Natural killer cell (primary cell): ENCODE data around the gene RAD17. TPM values are rescaled to one million over a fixed set of nuclear protein-coding genes. Genes with fewer than 3 reads are reported as not detected.

Experiments used
- ATAC-seq, 3 donors: fragments of 150-1000 bp in 2 of 3; fragments of 200-7000 bp in 1 of 3; cut with Tn5 transposase; 1 replicate in 1 of 3; 2 replicates in 2 of 3; pipeline ENCODE4 v1.10.0; 2021; ENCODE audit warnings: mild to moderate bottlenecking in 2 of 3, moderate library complexity in 2 of 3
- DNase-seq, 2 donors: peaks; one replicate each; pipeline versions ENCODE4 v3.0.0 to v3.0.0-alpha.2; 2013 to 2021; ENCODE audit warnings: mixed read lengths in 1 of 2
- H3K27ac ChIP-seq: one replicate; pipeline ENCODE4 v1.5.1; 2013; ENCODE audit warnings: mild to moderate bottlenecking, low read length
- H3K27me3 ChIP-seq: one replicate; pipeline ENCODE4 v1.6.1; 2013; ENCODE audit warnings: low read length; ENCODE audit not compliant: control insufficient read depth, insufficient read depth
- H3K36me3 ChIP-seq: one replicate; pipeline ENCODE4 v1.6.1; 2013; ENCODE audit warnings: low read length; ENCODE audit not compliant: control insufficient read depth, insufficient read depth
- H3K4me1 ChIP-seq: one replicate; pipeline ENCODE4 v1.6.1; 2013; ENCODE audit warnings: low read length; ENCODE audit not compliant: control insufficient read depth, insufficient read depth
- H3K4me3 ChIP-seq: one replicate; pipeline ENCODE4 v1.5.1; 2013; ENCODE audit warnings: low read length
- H3K9me3 ChIP-seq: one replicate; pipeline ENCODE4 v1.6.1; 2013; ENCODE audit warnings: low read length; ENCODE audit not compliant: control insufficient read depth, insufficient read depth
- H3K27ac Mint-ChIP-seq, 2 donors: one replicate each; pipeline ENCODE4 v1.8.0; 2022; ENCODE audit warnings: mild to moderate bottlenecking in 2 of 2, mixed read lengths in 2 of 2, moderate library complexity in 1 of 2
- H3K27me3 Mint-ChIP-seq, 2 donors: one replicate each; pipeline ENCODE4 v1.8.0; 2022; ENCODE audit warnings: low read depth in 2 of 2, mixed read lengths in 2 of 2
- H3K36me3 Mint-ChIP-seq: one replicate; pipeline ENCODE4 v1.8.0; 2022; ENCODE audit warnings: mixed read lengths
- H3K4me1 Mint-ChIP-seq, 2 donors: one replicate each; pipeline ENCODE4 v1.8.0; 2022; ENCODE audit warnings: mixed read lengths in 2 of 2
- H3K4me3 Mint-ChIP-seq: one replicate; pipeline ENCODE4 v1.8.0; 2022; ENCODE audit warnings: mild to moderate bottlenecking, moderate library complexity, mixed read lengths
- H3K9me3 Mint-ChIP-seq, 2 donors: one replicate each; pipeline ENCODE4 v1.8.0; 2022; ENCODE audit warnings: mixed read lengths in 2 of 2
- WGBS: methylation state at CpG from one replicate; pipeline ENCODE4 v1.1.7; 2013; ENCODE audit warnings: missing lambda C conversion rate; ENCODE audit not compliant: insufficient coverage; 5-methylcytosine and 5-hydroxymethylcytosine counted together
- intact Hi-C: fragments of 100-400 bp; cut with micrococcal nuclease; formaldehyde crosslinking; loops from one replicate; pipeline ENCODE4 v1.14.2; 2022
- total RNA-seq, 4 donors: library from RNA; stranded (reverse); fragments of 120-200 nt in 1 of 4; gene quantifications; one replicate each; pipeline versions ENCODE4 v1.2.3 to v1.2.4, GENCODE V29; 2013 to 2022
- TF ChIP-seq, protein P1 (sequence below): fragments of 200-600 bp; IDR thresholded peaks from one replicate; pipeline ENCODE4 v1.8.0; 2022; ENCODE audit warnings: antibody characterized with exemption

RAD17 gene
- total RNA-seq, 3 donors from 2014 or later (not counting 1 experiment from before 2014, with no cell fraction given), result 24.4 to 34.3 (median 24.6) TPM

DNA sequence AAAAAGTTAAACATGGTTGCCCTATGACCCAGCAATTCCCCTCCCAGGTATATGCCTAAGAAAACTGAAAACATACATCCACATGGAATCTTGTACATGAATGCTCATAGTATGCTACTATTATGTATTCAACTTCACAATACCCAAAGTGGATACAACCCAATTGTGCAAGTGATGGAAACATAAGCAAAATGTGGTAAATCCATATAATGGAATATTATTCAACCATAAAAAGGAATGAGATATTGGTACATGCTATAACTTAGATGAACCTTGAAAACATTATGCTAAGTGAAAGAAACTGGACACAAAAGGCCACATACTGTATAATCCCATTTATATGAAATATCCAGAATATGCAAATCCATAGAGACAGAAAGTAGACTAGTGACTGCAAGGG is 19.0 kb upstream of the RAD17 start:
- Mint-ChIP-seq H3K4me1 (peaks cover 0 to 2% of the 10 kb centered on the region in 2 donors), H3K27ac (no peak overlapping the region), H3K27me3 (no peaks in the 10 kb centered on the region), H3K9me3 (no peaks in the 10 kb centered on the region), H3K4me3 (no peak overlapping the region), H3K36me3 (peaks cover 6% of the 10 kb centered on the region)
- TF ChIP-seq, protein P1, sequence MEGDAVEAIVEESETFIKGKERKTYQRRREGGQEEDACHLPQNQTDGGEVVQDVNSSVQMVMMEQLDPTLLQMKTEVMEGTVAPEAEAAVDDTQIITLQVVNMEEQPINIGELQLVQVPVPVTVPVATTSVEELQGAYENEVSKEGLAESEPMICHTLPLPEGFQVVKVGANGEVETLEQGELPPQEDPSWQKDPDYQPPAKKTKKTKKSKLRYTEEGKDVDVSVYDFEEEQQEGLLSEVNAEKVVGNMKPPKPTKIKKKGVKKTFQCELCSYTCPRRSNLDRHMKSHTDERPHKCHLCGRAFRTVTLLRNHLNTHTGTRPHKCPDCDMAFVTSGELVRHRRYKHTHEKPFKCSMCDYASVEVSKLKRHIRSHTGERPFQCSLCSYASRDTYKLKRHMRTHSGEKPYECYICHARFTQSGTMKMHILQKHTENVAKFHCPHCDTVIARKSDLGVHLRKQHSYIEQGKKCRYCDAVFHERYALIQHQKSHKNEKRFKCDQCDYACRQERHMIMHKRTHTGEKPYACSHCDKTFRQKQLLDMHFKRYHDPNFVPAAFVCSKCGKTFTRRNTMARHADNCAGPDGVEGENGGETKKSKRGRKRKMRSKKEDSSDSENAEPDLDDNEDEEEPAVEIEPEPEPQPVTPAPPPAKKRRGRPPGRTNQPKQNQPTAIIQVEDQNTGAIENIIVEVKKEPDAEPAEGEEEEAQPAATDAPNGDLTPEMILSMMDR, result no peak
- H3K4me1 ChIP-seq, result no peaks in the 10 kb centered on the region
- no peak overlapping the region for H3K27ac ChIP-seq
- no peak overlapping the region for H3K4me3 ChIP-seq
- no peak for ATAC-seq
- intact Hi-C loops, result no loop called here
- DNase-seq, result no peak
- H3K27me3 ChIP-seq, result no peaks in the 10 kb centered on the region
- H3K36me3 ChIP-seq, result peaks cover 21% of the 10 kb centered on the region
- H3K9me3 ChIP-seq, result no peaks in the 10 kb centered on the region

DNA sequence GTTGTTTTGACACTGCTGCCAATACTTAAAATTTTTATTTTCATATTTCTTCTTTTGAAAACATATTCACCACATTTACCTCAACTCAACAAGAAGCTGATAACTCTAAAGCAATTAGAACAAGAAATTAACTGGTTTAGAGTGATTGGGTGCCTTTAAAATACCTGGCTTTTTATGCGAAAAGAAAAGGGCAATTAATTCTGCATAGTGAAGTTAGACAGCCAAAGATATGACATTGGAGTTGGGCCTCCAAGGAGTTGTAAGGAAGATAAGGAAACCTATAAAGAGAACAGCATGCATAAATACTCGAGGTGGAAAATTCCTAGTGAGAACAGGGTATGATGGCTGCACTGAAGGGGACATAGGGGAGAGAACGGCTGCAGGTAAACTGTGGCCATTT is 9.9 kb upstream of the RAD17 start:
- 97% methylated on average over 2 of the region's 3 CpGs for WGBS
- no peak for ATAC-seq
- H3K36me3 Mint-ChIP-seq, result peaks cover 1% of the 10 kb centered on the region

DNA sequence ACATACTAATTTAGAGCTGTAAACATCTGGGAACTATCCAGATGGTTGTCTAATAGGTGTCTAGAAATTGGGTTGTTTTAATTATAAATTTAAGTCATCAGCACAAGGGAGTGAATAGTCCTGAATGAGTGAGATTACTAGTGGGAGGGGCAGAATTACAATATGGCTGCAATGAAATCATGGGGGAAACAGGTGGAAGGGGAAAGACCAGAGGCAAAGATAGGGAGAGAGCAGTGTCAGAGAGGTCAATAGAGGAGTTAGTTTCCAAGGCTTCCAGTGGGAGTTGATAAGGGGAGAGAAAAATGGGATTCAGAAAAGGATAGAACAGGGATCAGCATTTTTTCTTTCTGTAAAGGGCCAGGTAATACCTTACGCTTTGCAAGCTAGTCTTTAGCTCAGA is 9.2 kb upstream of the RAD17 start:
- Mint-ChIP-seq H3K4me3 (no peak overlapping the region), H3K36me3 (peaks cover 8% of the 10 kb centered on the region), H3K27ac (peak overlapping the region; percentile 2 to 3), H3K9me3 (no peaks in the 10 kb centered on the region), H3K4me1 (peaks cover 6 to 20% of the 10 kb centered on the region in 2 donors), H3K27me3 (no peaks in the 10 kb centered on the region)
- DNase-seq, result no peak
- intact Hi-C loops, result no loop called here
- Histone ChIP-seq H3K36me3 (peaks cover 16% of the 10 kb centered on the region), H3K4me1 (no peaks in the 10 kb centered on the region), H3K27ac (no peak overlapping the region), H3K27me3 (no peaks in the 10 kb centered on the region), H3K4me3 (no peak overlapping the region), H3K9me3 (no peaks in the 10 kb centered on the region)
- WGBS, result no CpG with 5 or more reads among the region's 1 CpG
- ATAC-seq, result no peak
- TF ChIP-seq, protein P1, result no peak

More for the DNA sequence above, 9.9 kb upstream of the RAD17 start:
- Histone ChIP-seq H3K4me1 (no peaks in the 10 kb centered on the region), H3K36me3 (peaks cover 9% of the 10 kb centered on the region), H3K4me3 (no peak overlapping the region), H3K27ac (no peak overlapping the region), H3K9me3 (no peaks in the 10 kb centered on the region), H3K27me3 (no peaks in the 10 kb centered on the region)
- Mint-ChIP-seq H3K27ac (peak overlapping the region; percentile 2 to 3), H3K9me3 (no peaks in the 10 kb centered on the region), H3K4me1 (peaks cover 6 to 15% of the 10 kb centered on the region in 2 donors), H3K4me3 (no peak overlapping the region), H3K27me3 (no peaks in the 10 kb centered on the region)
- no peak for DNase-seq
- TF ChIP-seq, protein P1, result no peak
- intact Hi-C loops, result no loop called here

DNA sequence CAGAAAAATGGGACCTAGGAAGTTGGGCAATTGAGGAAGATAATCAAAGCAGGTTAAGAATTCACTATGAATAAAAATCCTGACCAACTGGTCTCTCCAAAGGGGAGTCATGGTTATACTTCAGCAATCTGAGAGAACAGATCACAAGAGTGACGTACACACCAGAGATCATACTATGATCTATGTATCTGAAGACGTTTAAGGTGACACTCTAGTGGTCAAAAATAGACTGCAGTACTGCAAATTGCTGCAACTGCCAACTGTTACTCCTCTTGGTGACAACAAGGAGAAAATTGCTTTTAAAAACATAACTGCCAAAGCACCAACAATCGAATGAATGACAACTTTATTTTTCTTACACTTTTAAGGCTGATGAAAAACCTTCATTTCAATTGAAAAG is 5.2 kb upstream of the RAD17 start:
- intact Hi-C loops, result no loop called here
- Mint-ChIP-seq H3K27ac (peak overlapping the region in 1 of 2 donors; percentile 29), H3K36me3 (peaks cover 8% of the 10 kb centered on the region)

More for the DNA sequence above, 5.2 kb upstream of the RAD17 start:
- H3K27ac ChIP-seq, result no peak overlapping the region
- H3K36me3 ChIP-seq, result peaks cover 26% of the 10 kb centered on the region
- H3K9me3 ChIP-seq, result no peaks in the 10 kb centered on the region
- TF ChIP-seq, protein P1, result peak; percentile 26
- WGBS, result 66% methylated on average over 2 of the region's 3 CpGs
- H3K4me1 ChIP-seq, result peaks cover 12% of the 10 kb centered on the region
- ATAC-seq (peak in 1 of 3 donors; percentile 10), DNase-seq (peak in 1 of 2 donors; percentile 50)
- Mint-ChIP-seq H3K9me3 (no peaks in the 10 kb centered on the region), H3K27me3 (no peaks in the 10 kb centered on the region), H3K4me3 (no peak overlapping the region), H3K4me1 (peaks cover 25 to 31% of the 10 kb centered on the region in 2 donors)
- no peak overlapping the region for H3K4me3 ChIP-seq
- H3K27me3 ChIP-seq, result no peaks in the 10 kb centered on the region
